HG03135 (cell line): ENCODE measurements around the gene WDR83.
"Not testable (repeated sequence)": the region's sequence is repeated elsewhere in the genome, so short reads cannot be mapped to it uniquely, and the experiment has no call there.

Source experiments
- ATAC-seq: cut with Tn5 transposase; IDR thresholded peaks from one replicate; pipeline ENCODE4 v1.9.1; 2021; ENCODE audit warnings: mild to moderate bottlenecking, moderate library complexity; ENCODE audit not compliant: unreplicated experiment

Gene WDR83

DNA sequence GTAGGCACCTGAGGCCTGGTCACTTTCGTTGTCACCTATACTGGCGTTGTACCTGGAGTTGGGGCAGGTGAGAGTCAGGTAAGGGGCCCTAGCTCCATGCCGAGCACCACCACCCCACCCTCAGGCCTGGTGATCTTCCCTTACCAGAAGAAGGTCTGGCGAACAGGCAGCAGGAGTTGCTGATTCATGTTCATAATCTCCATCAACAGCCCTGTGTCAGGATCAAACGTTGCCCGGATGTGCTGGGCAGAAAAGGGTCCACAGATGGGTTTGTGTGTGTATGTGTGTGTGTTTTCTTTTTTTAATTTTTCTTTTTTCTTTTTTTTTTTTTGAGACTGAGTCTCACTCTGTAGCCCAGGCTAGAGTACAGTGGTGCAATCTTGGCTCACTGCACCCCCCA is 14.4 kb upstream of the WDR83 start:
- no peak for ATAC-seq

GRCh38 chr19:12655546-12655945 is 11.1 kb upstream of the WDR83 start:
- ATAC-seq, result no peak

- no peak for ATAC-seq
These were observed 9.6 kb upstream of the WDR83 start for GRCh38 chr19:12656899-12657571.

DNA sequence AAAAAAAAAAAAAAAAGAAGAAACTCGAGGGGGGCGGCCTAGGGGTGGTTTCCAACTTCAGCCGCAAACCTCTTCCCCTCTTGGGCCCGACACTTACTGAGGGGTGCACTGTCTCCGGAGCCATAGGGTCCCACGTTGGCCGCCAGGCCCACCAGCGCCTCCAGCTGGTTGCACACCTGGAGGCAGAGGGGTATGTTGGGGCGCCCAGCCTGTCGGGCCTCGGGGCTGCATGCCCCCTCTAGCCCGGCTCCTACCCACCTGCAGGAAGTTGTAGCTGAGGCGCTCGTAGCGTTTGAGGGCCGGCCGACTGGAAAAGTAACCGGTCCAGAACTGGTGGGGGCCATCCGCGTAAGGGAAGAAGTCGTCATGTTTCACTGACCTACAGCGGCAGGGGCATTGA is 8.6 kb upstream of the WDR83 start:
- no peak for ATAC-seq

- no peak for ATAC-seq
These were observed 5.6 kb upstream of the WDR83 start for GRCh38 chr19:12660980-12661379.

- no peak for ATAC-seq
These were observed 2.0 kb upstream of the WDR83 start for GRCh38 chr19:12664406-12665280.

DNA sequence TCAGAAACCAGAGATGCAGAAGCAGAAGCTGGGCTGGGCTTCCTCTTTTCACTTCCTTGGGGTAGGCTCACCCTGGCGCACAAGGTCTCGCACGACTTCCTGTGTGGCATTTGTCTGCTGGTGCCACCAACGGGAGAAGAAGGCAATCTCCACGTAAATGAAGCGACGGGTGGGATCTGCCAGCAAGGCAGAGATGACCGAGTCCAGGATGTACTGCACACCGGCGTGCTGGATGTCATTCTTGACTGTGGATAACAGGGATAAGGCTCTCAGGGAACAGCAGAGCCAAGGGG is 1.4 kb upstream of the WDR83 start:
- ATAC-seq, result no peak

- no peak for ATAC-seq
These were observed 839 bp upstream of the WDR83 start for GRCh38 chr19:12665671-12666264.

DNA sequence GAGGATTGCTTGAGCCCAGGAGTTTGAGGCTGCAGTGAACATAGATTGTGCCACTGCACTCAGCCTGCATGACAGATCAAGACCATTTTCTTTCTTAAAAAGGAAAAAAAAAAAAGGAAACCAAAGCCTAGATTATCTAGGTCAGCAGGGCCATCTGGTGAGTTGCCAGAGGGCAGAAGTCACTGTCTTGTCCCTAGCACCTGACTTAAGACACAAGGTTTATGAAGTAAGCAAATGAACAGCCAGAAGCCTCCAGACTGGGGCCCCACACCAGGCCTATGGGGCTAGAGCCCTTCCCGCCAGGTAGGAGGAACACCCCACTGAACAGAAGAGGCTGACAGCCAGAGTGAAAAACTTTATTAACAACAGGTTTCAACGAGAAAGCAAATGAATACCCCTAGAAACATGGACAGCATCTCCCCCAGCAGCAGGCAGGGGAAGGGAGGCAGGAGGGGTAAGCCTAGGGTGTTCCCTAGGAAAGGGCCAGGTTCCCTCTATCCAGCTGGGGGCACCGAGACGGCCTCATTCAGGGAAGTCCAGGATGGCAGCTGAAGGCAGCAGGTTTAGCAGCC is 1.2 kb downstream of the WDR83 start:
- no peak for ATAC-seq

- no peak for ATAC-seq
These were observed 1.7 kb downstream of the WDR83 start for GRCh38 chr19:12668346-12668745.

- no peak for ATAC-seq
These were observed 2.3 kb downstream of the WDR83 start for GRCh38 chr19:12668932-12669269.

DNA sequence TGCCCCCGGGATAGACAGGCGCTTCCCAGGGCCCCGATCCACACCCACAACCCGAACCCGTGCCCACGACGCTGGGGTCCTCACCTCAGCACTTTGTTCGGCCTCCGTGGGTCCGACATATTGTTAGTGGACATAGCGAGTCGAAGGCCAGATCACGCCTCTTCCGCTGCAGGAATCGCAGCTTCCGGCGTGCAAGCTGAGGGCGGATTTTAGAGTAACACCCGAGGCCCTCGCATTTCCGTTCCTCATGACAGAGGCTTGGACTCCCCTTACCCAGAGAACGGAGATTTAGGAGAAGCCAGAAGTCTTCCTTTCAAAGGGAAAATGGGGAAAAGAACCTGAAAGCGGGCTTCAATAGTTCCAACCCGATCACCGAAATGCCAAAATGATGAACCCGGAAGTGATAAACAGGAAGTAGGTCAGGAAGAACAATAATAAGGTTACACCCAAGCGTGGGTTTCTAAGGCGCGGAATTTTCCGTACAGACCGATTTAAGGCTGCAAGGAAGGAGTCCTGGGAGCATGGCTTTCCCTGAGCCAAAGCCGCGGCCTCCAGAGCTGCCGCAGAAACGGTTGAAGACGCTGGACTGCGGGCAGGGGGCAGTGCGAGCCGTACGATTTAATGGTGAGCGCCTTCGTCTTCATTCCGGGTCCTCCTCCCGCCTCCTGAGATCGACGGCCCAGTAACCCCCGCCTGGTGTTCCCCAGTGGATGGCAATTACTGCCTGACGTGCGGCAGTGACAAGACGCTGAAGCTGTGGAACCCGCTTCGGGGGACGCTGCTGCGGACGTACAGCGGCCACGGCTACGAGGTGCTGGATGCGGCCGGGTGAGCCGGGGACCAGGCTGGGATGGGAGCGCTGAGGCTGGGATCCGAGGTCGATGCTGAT is 2.9 kb downstream of the WDR83 start:
- ATAC-seq, result no peak

DNA sequence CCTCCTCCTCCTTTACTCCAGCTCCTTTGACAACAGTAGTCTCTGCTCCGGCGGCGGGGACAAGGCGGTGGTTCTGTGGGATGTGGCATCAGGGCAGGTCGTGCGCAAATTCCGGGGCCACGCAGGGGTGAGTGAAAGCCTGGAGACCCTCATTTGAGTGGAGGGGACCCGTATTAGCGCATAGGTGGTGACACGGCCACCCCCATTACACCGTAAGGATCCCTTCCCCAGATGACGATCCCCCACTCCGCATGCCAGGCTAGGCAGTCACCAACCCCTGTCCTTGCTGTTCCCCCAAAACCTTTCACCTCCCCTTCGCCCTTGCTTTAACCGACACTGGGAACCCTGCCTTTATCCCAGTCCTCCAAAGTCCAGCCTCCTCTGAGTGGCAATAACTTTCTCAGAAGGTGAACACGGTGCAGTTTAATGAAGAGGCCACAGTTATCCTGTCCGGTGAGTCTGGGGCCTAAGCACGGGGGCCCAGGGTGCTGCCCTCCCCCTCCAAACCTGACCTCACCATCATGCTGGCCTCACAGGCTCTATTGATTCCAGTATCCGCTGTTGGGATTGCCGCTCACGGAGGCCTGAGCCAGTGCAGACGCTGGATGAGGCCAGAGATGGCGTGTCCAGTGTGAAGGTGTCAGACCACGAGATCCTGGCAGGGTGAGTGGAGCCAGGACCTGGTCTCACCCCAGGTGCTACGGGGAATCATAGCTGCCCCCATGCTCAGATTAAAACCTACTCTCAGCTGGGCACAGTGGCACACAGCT is 3.7 kb downstream of the WDR83 start:
- ATAC-seq, result no peak

- ATAC-seq, result no peak
These were observed 6.1 kb downstream of the WDR83 start for GRCh38 chr19:12672744-12673143.

- ATAC-seq, result no peak
These were observed 8.8 kb downstream of the WDR83 start for GRCh38 chr19:12675399-12675798.

- ATAC-seq, result no peak
These were observed 9.3 kb downstream of the WDR83 start for GRCh38 chr19:12675940-12676339.

DNA sequence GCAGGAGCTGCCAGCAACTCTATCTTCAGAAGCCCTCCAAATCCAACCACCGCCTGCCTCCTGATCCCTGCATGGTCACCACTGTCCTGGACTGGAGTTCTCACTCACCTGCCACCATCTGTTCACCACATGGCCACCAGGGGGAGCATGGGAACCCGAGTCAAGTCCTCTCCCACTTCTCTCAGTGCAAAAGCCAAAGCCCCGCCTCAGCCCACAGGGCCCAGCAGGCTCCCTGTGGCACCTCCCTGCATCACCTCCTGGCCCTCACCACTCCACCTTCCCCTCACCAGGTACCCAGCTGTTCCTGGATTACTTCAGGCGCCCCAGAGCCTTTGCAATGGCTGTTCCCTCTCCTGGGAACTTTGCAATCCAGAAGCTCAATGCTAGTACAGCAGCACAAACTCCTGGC is 9.8 kb downstream of the WDR83 start:
- no peak for ATAC-seq

DNA sequence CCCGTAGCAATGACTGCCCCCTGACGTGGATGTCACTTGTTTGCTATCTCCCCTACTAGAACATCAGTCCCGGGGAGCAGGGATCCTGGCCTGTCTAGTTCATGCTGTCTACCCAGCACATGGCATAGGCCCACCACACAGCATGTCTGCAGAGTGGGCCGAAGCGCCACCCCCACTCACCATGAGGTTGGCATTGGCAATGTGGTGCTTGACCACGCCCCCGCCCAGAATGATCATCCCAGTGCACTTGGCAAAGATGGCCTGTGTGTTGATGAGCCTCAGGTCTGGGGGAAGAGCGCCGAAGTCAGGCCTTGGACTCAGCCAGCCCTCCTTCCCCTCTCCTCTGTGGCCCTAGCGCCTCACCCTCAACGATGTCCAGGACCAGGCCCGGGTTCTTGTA is 10.3 kb downstream of the WDR83 start:
- no peak for ATAC-seq

DNA sequence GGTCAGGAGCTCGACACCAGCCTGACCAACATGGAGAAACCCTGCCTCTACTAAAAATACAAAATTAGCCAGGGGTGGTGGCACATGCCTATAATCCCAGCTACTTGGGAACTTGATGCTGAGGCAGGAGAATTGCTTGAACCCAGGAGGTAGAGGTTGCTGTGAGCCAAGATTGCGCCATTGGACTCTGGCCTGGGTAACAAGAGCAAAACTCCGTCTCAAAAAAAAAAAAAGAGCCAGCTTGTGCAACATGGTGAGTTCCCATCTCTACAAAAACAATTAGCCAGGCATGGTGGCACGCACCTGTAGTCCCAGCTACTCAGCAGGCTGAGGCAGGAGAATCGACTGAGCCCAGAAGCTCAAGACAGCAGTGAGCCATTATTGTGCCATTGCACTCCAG is 11.4 kb downstream of the WDR83 start:
- not testable (repeated sequence) for ATAC-seq

- ATAC-seq, result no peak
These were observed 13.4 kb downstream of the WDR83 start for GRCh38 chr19:12680034-12680433.
